Kidney capillary endothelial cell (primary cell): ENCODE measurements around the gene KCNIP3.
"Not testable (repeated sequence)": the region's sequence is repeated elsewhere in the genome, so short reads cannot be mapped to it uniquely, and the experiment has no call there.

Experiments used
- DNase-seq: peaks from one replicate; pipeline ENCODE4 v3.0.0-alpha.2; 2018; ENCODE audit warnings: low spot score

The KCNIP3 gene

DNA sequence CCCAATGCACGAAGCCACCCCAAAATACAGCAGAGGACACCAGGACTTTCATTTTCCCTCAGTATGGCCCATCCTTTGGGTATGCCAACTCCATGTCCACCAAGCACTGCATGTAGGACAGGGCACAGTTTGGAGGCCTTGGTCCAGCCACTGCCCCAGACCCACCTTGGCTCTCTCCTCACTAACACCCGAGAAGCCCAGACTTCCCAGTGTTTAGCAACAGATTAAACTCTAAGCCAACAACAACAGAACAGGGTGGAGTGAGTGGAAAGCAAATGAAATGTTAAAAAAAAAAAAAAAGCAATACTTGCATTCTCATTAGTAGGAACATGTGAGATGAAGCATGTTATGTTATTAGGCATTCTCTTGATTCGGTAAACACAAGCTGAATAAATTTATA is 118.0 kb downstream of the KCNIP3 start:
- not testable (repeated sequence) for DNase-seq

DNA sequence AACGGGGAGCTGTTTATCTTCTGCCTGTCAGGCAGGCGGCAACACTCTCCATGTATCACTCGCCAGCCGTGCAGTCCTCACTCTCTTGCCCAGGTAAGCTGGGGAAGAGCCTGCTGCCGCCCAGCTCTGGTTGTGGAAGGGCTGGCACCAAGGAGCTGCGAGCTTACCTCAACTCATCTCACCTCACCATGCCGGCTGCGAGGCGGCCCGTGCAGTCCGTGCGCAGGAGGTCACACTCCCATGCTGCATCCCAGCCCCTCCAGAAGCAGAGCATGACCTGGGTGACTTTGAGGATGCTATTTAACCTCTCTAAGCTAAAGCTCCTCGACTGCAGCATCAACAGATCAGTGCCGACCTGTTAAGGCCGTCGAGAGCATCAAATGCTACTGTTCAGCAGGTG is 118.4 kb downstream of the KCNIP3 start:
- not testable (repeated sequence) for DNase-seq

DNA sequence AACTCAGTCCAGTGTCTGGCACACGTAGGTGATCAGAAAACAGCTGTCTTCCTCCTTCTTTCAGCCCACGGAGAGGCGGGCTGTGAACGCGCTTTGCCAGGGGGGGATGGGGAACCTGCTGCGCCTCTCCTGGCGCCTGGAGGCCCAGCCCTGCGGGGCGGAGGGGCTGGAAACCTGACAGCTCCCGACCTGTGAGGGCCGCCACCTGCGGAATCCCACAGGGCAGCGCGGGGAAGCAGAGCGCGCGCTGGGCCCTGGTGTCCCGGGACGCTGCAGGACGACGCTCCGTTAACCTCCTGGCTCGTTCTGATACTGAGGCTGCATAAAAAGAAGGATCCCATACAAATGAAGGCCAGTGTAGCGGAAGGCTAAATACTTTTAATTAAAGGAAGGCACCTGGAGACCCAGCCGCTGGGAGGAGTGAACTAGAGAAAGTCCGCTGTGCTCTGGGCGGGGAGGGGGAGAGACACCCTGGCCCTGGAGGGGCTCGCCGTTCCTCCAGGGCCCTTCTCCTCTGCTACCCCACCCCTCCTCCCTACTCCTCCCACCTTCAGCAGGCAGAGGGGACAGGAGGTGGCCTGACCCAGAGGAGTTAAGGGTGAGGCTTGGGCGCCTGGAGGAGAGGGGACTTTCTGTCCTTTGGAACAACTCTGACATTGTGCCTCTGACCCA is 130.2 kb downstream of the KCNIP3 start:
- DNase-seq: not testable (repeated sequence)

DNA sequence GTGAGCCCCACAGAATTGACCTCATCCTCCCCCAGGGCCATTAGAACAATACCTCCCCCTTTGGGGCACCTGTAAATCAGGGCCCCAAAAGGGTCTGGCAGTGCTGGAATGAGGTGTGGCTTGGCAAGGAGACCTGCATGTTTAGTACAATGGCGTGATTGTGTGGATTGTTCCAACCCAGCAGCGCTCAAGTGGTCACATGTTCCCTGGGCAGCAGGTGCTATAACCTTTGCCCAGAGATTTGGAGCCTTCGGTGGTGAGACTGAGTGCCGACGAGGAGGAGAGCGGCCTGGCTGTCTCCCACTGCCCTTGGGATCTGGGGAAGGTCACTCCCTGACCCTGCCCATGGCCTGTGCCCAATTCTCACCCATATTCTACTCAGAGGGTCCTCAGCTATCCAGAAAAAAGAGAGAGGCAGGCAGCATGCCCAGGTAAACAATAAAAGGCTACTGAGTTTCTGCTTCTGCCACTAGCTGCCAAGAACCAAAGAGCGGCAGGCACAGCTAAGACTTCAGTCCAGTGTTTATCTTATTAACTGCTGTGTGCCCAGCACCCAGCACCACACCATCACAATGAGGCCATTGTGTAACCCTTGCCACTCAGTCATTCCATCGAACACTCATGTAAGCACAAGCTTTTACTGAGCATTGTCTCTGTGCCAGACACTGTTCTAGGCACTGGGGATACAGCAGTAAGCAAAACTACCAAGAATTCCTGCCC is 132.8 kb downstream of the KCNIP3 start:
- DNase-seq: not testable (repeated sequence)

DNA sequence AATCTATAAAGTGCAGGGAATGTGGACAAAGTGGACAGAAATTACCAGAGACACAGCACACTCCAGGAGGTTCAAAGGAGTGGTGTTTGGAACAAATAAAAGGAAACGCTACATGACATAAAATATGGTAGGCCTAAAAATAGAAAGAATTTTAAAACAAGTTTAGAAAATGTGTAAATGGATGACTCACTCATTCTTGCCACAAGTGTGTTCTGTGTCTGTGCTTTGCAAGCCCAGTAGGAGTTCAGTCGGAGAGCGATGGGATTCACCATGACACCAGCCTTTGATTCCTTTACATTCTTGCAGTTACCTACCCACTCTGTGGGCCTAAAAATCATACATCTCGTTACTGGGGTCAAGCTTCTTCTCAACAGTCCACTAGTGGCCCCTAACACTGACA is 136.2 kb downstream of the KCNIP3 start:
- not testable (repeated sequence) for DNase-seq

DNA sequence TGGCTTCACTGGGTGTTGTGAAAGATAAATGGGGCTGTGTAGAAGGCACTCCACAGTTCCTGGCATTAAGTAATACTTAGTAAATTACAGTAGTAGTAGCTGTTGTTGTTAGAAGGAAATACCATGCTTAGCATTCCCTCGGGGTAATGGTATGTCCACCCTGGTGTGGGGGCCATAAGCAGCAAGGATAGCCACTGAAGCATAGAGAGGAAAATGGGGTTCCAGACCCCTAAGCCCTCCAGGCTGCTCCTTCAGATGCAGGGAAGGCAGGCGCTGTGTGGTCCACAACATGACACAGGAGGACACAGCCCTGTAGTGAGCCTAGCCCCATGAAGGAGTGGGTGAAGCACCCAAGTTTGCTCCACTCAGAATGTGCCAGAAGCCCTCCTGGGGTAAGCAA is 136.8 kb downstream of the KCNIP3 start:
- not testable (repeated sequence) for DNase-seq

DNA sequence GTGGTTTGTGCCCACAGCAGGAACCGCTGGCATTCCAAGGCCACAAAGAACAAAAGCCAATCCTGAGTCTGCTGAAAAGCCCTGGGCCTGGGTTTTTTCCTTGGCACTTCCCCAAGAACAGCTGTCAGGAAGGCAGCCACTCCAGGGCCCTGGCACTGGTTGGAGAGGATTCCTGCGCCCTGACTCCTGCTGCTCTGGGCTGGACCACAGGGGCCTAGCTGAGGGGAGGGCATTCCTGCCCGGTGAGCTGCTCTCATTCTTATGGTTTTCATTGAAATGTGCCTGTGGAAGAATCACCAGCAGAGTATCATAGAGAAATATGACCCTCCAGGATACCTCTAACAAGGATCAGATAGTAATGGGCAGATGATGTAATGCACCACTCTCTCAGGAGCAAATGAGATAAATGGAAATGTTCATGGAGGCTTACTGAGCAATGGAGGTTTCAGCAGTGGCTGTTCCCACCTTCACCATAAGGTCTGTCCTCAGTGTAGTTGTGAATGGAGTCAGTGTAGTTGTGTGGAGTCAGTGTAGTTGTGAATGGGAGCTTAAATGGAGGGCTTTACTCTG is 137.4 kb downstream of the KCNIP3 start:
- DNase-seq: not testable (repeated sequence)

DNA sequence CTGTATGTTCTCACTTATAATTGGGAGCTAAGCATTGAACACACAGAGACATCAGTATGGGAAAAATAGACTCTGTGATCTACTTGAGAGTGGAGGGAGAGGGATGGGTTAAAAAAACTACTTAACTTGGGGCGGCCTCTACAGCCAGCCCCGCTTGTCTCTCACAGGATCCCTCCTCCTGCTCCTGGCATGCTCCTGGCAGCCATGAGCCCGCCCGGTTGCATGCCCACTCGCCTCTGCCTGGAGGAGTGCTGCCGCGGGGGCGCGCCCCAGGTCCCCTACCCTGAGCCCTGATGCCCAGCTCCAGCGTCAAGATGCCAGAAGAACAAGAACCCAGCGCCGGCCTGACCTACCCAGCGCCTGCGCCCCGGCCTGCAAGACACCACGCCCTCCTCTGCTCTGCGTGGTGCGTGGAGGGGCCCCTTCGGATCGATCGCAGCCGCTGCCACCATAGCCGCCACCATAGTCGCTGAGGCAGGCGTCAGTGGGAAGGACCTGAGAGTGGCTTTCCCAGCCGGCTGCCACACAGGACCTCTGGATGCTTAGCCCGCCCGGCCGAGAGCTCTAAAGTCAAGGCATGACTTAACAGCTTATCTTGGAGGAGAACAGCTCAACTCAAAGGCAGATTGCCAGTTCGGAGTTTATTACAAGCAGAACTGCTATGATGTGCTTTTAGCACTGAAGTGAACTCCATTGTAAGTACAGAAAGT is 138.2 kb downstream of the KCNIP3 start:
- not testable (repeated sequence) for DNase-seq
